Myocyte (in vitro differentiated cells): ENCODE data around the gene TBC1D1. TPM values are rescaled to one million over a fixed set of nuclear protein-coding genes. Genes with fewer than 3 reads are reported as not detected.

Experiments used
- DNase-seq: peaks from one replicate; pipeline ENCODE4 v3.0.0-alpha.2; 2012; ENCODE audit warnings: low read depth
- polyA plus RNA-seq: library from polyadenylated mRNA; unstranded; fragments of >200 nt; gene quantifications from one replicate; pipeline ENCODE4 v1.2.1, GENCODE V29; 2012; ENCODE audit warnings: missing spikeins
- total RNA-seq: library from RNA; depleted of rRNA; stranded (reverse); fragments of >200 nt; gene quantifications from 2 replicates; pipeline ENCODE4 v1.2.3, GENCODE V29; 2014

TBC1D1 gene, protein sequence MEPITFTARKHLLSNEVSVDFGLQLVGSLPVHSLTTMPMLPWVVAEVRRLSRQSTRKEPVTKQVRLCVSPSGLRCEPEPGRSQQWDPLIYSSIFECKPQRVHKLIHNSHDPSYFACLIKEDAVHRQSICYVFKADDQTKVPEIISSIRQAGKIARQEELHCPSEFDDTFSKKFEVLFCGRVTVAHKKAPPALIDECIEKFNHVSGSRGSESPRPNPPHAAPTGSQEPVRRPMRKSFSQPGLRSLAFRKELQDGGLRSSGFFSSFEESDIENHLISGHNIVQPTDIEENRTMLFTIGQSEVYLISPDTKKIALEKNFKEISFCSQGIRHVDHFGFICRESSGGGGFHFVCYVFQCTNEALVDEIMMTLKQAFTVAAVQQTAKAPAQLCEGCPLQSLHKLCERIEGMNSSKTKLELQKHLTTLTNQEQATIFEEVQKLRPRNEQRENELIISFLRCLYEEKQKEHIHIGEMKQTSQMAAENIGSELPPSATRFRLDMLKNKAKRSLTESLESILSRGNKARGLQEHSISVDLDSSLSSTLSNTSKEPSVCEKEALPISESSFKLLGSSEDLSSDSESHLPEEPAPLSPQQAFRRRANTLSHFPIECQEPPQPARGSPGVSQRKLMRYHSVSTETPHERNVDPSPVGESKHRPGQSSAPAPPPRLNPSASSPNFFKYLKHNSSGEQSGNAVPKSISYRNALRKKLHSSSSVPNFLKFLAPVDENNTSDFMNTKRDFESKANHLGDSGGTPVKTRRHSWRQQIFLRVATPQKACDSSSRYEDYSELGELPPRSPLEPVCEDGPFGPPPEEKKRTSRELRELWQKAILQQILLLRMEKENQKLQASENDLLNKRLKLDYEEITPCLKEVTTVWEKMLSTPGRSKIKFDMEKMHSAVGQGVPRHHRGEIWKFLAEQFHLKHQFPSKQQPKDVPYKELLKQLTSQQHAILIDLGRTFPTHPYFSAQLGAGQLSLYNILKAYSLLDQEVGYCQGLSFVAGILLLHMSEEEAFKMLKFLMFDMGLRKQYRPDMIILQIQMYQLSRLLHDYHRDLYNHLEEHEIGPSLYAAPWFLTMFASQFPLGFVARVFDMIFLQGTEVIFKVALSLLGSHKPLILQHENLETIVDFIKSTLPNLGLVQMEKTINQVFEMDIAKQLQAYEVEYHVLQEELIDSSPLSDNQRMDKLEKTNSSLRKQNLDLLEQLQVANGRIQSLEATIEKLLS (N-terminal part only)
- 156 and 194 TPM in 2 replicates for total RNA-seq
- 109 TPM for polyA plus RNA-seq

DNA sequence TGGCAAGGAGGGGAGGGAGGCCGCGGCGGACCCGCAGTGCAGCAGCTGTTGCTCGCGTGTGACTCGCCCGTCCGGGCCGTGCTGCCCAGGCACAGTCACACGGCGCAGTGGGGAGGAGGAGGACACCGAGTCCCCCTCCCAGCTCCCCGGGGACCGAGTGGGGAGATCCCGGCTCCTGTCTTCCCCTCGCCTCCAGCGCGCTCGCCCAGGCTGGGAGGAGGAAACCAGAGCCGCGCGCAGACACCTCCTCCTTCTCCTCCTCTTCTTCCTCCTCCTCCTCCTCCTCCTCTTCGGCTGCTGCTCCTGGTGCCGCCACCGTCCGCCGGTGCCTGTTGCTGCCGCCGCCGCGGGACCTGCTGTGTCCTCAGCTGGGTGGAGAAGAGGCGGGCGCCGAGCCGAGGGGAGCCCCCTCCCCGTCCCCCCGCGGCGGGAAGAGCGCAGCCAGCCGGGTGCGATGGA, at the start of gene TBC1D1:
Gene TBC1D1 (plus strand): TSS at position 284 of the 459 bp plus-strand sequence. CDS start 11,012 bp downstream, outside the sequence.
- DNase-seq: peak; percentile 80

DNA sequence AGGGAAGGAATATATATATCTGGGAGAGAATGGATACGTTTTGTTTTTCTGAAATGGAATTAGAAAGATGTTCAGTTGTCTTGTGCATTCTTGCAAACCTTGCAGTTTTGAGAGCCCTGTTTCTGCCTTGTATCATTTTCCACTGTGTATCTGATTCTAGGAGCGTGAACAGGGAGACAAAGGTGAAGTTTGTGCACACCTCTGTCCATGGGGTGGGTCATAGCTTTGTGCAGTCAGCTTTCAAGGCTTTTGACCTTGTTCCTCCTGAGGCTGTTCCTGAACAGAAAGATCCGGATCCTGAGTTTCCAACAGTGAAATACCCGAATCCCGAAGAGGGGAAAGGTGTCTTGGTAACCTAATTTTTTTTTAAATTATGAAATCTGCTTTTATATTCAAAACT, 46.7 kb upstream of the TBC1D1 start:
- no peak for DNase-seq

DNA sequence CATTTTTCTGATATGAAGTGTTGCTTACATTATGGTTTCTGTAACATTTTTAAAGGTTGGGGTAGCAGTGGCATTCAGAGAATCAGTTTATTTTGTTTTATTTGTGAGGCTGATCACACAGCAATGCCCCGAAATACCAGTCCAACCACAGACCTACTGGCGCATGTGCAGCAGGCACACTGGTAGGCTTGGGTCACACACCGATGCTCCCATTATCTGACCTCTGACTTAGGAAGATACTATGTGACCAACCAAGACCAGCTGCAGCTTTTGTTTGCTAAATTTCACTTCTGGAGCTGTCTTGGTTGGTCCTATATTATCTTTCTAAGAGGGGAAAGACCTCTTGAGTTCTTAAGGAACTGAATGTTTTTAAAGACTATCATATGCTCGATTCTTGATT, 45.7 kb upstream of the TBC1D1 start:
- peak; percentile 65 for DNase-seq

DNA sequence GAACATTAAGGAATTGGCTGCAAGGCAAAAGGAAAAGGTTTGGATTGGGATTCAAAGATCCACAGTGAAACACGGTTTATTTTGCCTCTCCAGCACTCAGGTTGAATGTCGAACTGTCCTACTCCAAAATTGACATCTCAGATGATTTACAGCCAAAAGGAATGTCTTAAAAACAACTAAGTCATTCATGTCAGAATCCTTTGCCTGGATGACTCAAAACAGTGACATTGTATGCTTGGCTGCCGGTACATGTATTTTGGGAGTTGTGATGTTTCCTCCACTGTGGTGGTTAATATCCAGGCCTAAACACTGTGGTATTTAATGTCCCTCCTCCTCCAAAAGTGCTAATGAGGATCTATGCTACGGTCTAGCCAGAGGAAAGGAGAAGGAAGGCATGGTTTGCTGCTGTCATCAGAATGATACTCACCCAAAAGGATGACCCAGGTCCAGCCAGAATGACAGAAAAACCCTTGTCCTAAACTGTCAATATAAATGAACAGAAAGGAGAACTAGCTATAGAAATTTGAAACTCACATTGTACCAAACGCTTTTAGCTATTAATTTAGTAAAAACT, 43.5 kb upstream of the TBC1D1 start:
- DNase-seq: no peak

DNA sequence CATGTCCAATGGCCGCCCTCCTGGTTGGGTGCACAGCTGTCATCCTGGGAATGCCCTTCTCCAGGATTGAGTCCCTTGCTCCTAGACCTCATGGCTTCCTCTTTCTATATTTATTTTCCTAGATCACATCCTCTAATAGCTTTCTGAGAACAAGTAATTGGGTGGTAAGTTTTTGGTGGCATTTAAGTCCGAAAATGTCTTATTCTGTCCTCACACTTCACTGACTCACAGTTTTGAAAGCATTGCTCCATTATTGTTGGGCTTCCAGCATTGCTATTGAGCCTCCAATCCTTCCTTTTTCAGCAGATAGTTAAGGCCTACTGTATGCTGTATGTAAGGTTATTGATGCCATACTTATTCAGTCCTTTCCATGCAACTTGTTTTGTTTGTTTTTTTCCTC, 38.5 kb upstream of the TBC1D1 start:
- DNase-seq: peak; percentile 54

DNA sequence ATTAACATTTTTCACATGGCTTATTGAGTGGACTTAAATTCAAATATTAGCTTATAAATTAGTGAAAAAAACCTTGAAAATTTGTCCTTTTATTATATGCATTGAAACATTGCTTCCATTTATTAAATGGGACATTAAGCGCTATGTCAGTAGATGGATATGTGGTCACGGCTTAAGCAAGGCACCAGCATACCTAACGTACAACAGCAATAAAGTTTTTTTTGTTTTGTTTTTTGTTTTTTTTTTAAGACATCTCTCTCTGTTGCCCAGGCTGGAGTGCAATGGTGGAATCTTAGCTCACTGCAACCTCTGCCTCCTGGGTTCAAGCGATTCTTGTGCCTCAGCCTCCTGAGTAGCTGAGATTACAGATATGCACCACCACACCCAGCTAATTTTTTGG, 32.8 kb upstream of the TBC1D1 start:
- no peak for DNase-seq

DNA sequence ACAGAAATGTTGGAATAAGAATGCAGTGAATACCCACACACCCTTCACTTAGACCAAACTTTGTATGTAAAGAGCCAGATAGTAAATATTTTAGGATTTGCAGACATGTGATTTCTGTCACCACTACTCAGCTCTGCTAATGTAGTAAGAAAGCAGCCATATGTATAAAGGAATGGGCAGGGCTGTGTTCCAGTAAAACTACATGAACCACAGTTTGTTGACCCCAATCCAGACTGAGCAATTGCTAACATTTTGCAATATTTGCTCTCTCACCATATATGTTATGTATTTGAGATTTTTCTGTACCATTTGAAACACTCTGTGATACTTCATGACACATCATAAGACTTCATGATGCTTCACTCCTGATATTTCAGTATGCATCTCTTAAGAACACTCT, 32.0 kb upstream of the TBC1D1 start:
- no peak for DNase-seq

DNA sequence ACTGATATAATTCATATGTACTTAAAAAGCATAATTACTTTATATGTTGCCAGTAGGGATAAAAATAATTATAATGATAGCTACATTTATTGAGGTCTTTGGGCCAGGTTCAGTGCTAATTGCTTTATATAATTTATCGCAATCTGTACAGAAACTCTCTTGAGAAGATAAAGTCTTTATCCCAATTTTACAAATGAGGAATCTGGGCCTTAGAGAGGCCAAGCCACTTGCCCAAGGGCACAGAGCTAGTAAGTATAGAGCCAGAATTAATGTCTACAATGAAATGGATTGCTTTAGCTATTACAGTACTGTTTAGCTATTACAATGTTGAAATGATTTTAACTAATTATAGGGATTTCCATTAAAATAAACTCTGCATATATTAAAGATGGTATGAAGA, 30.6 kb upstream of the TBC1D1 start:
- DNase-seq: no peak

DNA sequence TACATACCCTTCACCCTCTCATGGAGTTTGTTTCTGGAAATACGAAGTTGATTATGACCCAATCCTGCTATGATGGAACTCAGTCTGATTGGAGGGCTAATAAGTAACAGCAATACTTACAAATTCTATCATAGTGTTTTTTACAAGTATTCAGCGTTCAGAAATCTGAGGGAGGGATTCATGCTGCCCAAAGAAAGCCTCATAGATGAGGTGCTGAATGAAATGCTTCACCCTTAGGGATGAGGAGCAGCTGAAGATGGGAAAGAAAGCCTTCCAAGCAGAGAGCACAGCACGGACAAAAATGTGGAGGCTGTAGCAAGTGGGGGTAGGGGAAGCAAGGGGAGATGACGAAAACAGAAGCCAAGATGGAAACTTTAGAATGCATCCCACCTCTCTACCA, 27.9 kb upstream of the TBC1D1 start:
- no peak for DNase-seq

DNA sequence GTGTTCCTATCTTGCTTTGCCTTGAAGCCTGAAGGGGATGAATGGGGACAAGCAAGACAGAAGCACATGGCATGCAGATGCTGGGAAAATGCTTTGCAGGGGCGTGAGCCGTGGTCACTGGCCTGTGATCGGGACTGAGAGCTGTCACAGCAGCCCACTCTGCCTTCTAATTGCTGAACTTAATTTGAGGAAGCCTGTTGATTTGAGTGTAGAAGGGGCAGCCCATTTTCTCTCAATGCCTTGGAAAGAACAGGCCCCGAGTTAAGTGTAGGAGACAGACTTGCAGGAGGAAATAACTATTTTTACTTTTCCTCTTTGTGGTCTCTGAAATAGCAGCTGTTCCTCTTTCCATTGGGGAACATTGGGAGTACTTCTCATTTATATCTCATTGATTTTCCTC, 26.1 kb upstream of the TBC1D1 start:
- DNase-seq: peak; percentile 60

DNA sequence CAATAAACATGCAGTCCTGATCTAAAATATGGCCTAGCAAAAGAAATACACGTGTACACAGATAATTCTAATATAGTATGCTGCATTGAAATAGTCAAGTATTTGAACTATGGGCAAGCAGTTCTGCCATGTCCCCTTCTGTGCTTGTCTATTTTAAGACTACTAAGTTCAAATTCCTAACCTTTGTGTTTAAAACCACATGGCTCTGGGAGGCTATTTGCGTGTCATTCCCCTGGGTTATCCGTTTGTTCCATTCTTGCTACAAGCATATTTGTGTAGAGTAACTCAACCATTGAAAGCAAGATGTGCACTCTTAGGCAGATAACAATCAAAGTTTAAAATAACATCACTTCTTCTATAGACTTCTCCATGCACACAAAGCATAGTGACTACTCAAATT, 25.4 kb upstream of the TBC1D1 start:
- DNase-seq: peak; percentile 73

DNA sequence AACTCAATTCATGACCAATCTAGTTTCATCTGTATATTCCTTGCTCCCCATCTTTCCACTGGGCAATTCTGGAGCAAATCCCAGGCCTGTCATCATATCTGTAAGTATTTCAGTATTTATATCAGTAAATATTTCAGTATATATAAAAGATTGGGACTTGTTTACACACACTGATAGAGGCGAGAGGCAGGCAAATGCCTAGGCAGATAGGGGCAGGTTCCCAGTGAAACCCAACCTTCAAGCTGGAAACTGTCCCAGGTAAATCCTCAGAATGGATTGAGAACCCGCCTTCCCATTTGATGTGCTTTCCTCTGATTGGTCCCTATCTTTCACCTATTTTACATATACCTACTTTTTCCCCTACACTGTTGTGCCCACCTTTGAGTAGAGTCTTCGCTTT, 23.8 kb upstream of the TBC1D1 start:
- DNase-seq: no peak

DNA sequence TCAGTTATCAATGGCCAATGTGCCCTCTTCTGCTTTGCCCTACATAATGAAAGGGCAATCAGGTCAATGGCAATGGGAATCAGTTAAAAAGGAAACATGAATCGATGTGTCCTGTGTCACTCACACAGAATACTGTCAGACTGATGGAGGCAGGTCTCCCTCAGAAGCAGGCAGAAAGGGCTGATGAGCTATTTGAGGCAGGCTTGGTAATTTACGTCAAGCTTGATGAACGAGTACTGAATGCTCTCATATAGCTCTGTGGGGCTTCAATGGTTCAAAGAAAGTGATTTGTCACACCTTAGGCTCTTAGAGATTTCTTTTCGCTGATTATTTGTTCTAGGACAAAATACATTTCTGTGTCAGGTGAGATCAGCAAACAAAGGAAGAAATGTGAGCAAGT, 22.6 kb upstream of the TBC1D1 start:
- no peak for DNase-seq

DNA sequence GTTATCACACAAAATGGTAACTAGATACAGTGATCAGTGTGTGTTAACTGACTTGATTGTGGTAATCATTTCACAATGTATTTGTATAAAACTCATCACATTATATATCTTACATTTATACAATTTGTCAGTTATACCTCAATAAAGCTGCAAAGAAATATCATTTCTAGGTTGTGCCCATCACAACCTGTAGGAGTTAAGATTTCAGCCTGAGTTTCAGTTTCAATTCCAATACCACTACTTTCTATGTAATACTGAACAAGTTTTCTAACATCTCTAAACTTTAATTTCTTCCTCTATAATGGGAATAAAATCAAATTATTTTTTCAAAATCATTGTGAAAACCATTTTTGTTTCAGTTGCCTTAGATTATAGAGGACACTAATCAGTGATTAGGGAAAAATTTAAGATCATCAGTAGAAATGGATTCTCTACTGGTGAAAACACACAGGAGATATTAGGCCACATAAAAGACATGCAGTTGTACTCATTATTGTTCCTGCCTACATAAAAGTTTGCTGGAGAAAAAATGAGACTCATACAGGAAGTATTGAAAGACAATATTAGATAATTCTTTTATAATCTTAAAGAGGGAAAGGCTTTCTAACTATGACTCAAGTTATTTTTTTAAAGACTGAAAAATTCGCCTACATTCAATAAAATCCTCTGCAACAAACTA, 18.4 kb upstream of the TBC1D1 start:
- no peak for DNase-seq

DNA sequence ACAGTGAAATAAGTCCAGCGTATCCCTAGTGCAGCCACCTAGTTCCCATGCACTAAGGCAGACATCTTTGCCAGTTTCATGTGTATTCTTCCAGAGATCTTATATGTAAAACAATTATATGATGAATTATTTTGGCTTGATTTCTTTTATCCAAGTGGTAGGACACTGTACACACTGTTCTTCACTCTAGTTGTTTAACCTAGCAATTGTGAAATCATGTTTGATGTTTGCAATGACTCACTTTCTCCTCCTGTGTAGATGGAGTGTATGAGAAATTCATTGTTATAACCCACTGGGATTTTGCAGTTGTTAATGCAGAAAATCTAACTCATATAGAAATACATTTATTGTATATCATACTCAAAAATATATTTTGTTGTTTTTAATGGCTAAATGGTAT, 17.5 kb upstream of the TBC1D1 start:
- DNase-seq: no peak

DNA sequence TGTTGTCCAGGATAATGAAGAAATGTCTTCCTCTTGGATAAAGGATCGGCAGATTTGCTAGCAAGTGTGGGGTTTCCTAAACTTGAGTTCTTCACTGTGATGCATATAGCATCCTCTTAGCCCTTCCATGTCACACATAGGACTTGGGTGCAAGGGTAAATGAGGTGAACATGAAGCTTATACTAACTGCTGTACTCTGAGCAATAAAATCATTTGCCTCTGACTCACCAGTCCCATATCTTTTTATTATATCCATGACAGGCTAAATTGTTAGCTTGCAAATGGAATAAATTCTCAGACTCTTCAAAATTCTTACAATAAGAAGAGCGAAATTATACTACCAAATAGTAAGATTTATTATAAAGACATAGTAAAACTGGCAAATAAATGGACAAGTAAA, 14.7 kb upstream of the TBC1D1 start:
- DNase-seq: no peak

DNA sequence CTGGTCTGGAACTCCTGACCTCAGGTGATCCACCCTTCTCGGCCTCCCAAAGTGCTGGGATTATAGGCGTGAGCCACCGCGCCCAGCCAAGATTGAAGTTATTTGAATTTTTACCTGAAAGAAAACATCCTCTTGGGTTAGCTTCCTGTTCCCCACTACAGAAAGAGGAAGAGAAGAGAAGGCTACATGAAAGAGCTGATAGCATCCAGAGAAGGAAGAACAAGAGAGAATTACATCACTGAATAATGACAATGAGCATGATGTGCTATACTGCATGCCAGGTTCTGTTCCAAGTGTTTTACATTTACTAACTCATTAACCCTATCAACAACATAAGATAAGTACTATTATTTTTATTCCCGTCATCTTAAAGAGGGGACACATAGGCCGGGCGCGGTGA, 11.5 kb upstream of the TBC1D1 start:
- DNase-seq: no peak

DNA sequence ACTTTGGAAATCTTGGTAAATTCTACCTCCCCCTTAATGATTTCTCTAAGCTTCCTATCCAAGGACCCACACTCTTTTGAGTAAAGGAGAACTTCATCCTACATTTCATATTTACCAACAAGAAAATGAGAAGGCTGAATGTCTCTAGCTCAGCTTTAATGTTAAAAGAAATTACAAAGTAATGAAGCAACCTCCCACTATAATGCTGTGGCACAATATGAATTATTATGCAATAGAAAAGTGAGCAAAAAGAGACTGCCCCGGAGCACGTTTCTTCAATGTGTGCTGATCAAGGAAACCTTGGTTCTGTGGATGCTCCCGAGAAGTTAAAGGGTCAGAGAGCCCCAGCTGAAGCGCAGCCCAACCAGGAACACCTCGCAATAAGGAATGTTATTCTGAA, 9.1 kb upstream of the TBC1D1 start:
- DNase-seq: no peak

DNA sequence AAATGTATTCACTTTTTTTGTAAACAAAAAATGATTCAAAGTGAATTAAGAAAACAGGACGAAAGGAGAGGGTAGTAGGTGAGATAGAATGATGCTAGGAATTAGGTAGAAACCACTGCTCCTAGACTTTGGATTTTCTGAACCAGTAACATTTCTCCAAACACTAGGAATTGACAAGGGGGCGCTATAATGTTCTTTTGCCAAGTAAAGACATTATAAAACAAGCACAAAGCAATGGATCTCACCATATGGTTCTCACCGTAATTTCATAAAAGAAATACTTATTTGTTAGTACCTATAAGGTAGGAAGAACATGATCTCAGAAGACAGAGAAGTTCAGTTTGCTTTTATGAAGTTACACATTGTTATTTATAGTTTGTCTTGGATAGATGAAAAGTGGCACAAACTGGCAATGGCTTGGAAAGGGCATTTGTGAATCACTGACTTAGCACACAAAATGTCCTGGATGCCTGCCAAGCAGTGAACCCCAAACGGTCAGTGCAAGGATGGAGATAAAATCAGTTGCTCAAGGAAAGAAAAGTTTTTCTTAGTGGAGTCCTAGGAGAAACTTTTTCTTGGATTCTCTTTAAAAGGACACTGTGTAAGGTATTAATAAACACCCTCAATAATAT, 8.1 kb upstream of the TBC1D1 start:
- peak; percentile 26 for DNase-seq

DNA sequence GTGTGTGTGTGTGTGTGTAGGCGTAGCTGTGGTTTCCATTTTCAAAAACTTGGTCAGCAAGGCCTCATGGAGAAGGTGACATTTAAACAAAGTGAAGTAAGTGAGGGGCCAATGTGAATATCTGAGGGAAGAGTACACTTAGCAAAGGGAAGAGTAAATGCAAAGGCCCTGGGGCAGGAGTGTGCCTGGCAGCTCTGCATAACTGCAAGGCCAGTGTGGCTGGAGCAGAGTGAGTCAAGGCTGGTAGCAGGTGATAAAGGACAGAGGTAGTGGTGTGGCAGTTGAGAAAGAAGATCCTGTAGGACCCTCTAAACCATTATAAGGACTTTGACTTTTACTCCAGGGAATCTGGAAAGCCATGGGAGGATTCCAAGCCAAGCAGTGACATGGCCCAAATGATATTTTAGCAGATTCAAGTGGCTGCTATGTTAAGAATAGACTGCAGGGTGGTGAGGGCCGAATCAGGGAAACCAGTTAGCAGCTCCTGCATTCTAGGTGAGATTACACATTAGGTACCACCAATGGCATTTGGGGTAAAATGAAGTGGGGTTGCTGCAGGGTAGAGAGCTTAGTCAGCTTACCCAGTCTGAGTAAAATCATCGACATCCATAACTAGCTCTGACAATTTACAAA, 5.9 kb upstream of the TBC1D1 start:
- DNase-seq: no peak
